Spleen (tissue), 11 donors: ENCODE results near the gene RPTOR. TPM values are rescaled to one million over a fixed set of nuclear protein-coding genes. Genes with fewer than 3 reads are reported as not detected.
"Not testable (repeated sequence)": the region's sequence is repeated elsewhere in the genome, so short reads cannot be mapped to it uniquely, and the experiment has no call there.

ENCODE experiments used
- DNase-seq: peaks from one replicate; pipeline ENCODE4 v3.0.0-alpha.2; 2020
- H3K27ac ChIP-seq, 8 donors: fragments of 200-600 bp; sonication (generic) in 7 of 8; 1 replicate in 4 of 8; 2 replicates in 4 of 8; pipeline versions ENCODE4 v1.5.0 to v1.8.0; 2016 to 2021; ENCODE audit warnings: inconsistent platforms in 4 of 8, mild to moderate bottlenecking in 4 of 8, moderate library complexity in 1 of 8
- H3K27me3 ChIP-seq, 7 donors: fragments of 200-600 bp; sonication (generic) in 6 of 7; replicated peaks in 1 of 7; 1 replicate in 4 of 7; 2 replicates in 3 of 7; pipeline versions ENCODE4 v1.5.0 to v1.8.0; 2016 to 2021; ENCODE audit warnings: inconsistent platforms in 3 of 7, mild to moderate bottlenecking in 1 of 7
- H3K36me3 ChIP-seq, 6 donors: fragments of 200-600 bp; sonication (generic) in 5 of 6; 1 replicate in 4 of 6; 2 replicates in 2 of 6; pipeline versions ENCODE4 v1.5.0 to v1.8.0; 2016 to 2021; ENCODE audit warnings: inconsistent platforms in 2 of 6
- H3K4me1 ChIP-seq, 6 donors: fragments of 200-600 bp; sonication (generic) in 5 of 6; 1 replicate in 3 of 6; 2 replicates in 3 of 6; pipeline versions ENCODE4 v1.5.0 to v1.8.0; 2016 to 2021; ENCODE audit warnings: inconsistent platforms in 3 of 6
- H3K4me3 ChIP-seq, 8 donors: fragments of 200-600 bp; sonication (generic) in 7 of 8; 1 replicate in 4 of 8; 2 replicates in 4 of 8; pipeline versions ENCODE4 v1.5.0 to v1.8.0; 2016 to 2021; ENCODE audit warnings: inconsistent platforms in 4 of 8, mild to moderate bottlenecking in 4 of 8, moderate library complexity in 2 of 8
- H3K9me3 ChIP-seq, 8 donors: fragments of 200-600 bp; sonication (generic) in 7 of 8; 1 replicate in 4 of 8; 2 replicates in 4 of 8; pipeline versions ENCODE4 v1.5.0 to v1.8.0; 2016 to 2021; ENCODE audit warnings: inconsistent platforms in 4 of 8
- CTCF ChIP-seq, 11 experiments: fragments of 200-600 bp in 7 of 11; fragments of 450-650 bp in 4 of 11; sonication (generic) in 4 of 11; IDR thresholded peaks in 8 of 11; conservative IDR thresholded peaks in 3 of 11; 1 replicate in 7 of 11; 2 replicates in 4 of 11; pipeline versions ENCODE4 v1.4.0 to v1.8.0; 2016 to 2021; ENCODE audit warnings: antibody characterized with exemption in 11 of 11, inconsistent platforms in 4 of 11, mild to moderate bottlenecking in 1 of 11
- POLR2A ChIP-seq, 3 donors: fragments of 450-650 bp; IDR thresholded peaks; one replicate each; pipeline ENCODE4 v1.5.1; 2017; ENCODE audit warnings: antibody characterized with exemption in 3 of 3, mild to moderate bottlenecking in 1 of 3
- POLR2AphosphoS5 ChIP-seq, 3 donors: sonication (generic); formaldehyde crosslinking; IDR thresholded peaks; one replicate each; pipeline ENCODE4 v1.5.1; 2017; ENCODE audit warnings: antibody characterized with exemption in 3 of 3
- WGBS, 5 donors: extraction: QIAGEN DNeasy Blood & Tissue Kit in 3 of 5; methylation state at CpG; one replicate each; pipeline versions ENCODE4 v1.1.5 to v1.1.7; 2013 to 2018; 5-methylcytosine and 5-hydroxymethylcytosine counted together
- intact Hi-C: fragments of 100-400 bp; cut with DNase I; formaldehyde crosslinking; loops from one replicate; pipeline ENCODE4 v1.15.0; 2023; ENCODE audit warnings: low total_unique reads
- polyA plus RNA-seq, 3 donors: library from polyadenylated mRNA; stranded (reverse); fragments of 200-250 nt; gene quantifications; one replicate each; pipeline ENCODE4 v1.2.1, GENCODE V29; 2013
- total RNA-seq, 7 donors: library from RNA; depleted of rRNA in 3 of 7; stranded (reverse); fragments of >200 nt in 3 of 7; fragmentation: NEBNext Ultra II Directional in 4 of 7; extraction: Animal tissue kit (Norgen Biotek cat#: 25700) in 4 of 7; gene quantifications; one replicate each; pipeline versions ENCODE4 v1.1.0 to v1.2.1, GENCODE V29; 2016 to 2021
- donor health status: healthy with polysubstance abuse.
- donor health status: DM: no; HTN: no; CAD: no; lungs with moderate emphysema.
- donor health status: DM: no; HTN: no; CAD: no.
- donor health status: Bipolar disorder and iron deficiency.
- donor health status: healthy.
- donor health status: DM: no; HTN: no; CAD: no.
- donor health status: DM: yes; HTN: yes; CAD: no.

Gene RPTOR
- total and polyA plus RNA-seq, 10 donors = 3.1 to 61.2 (median 40.7) TPM

- Histone ChIP-seq H3K4me3 (no peak overlapping the region), H3K9me3 (no peaks in the 10 kb centered on the region), H3K36me3 (peaks cover 0 to 46% (median 0%) of the 10 kb centered on the region in 6 donors), H3K4me1 (peaks cover 8 to 43% (median 24%) of the 10 kb centered on the region in 6 donors), H3K27me3 (no peaks in the 10 kb centered on the region), H3K27ac (no peak overlapping the region)
- WGBS, 5 donors = 80 to 93% (median 90%) methylated on average over 12 of the region's 12 CpGs
- TF ChIP-seq CTCF (IDR thresholded peaks at IDR 0.05 in 8 of 11, conservative IDR thresholded peaks at IDR 0.05 in 3 of 11) = no peak
- DNase-seq = no peak
- intact Hi-C loops = no loop called here
Measured at GRCh38 chr17:80795090-80795580, 250.5 kb downstream of the RPTOR start.

GRCh38 chr17:80795754-80796153 is 251.1 kb downstream of the RPTOR start:
- Histone ChIP-seq H3K9me3 (no peaks in the 10 kb centered on the region), H3K4me3 (no peak overlapping the region), H3K27ac (no peak overlapping the region), H3K27me3 (no peaks in the 10 kb centered on the region), H3K36me3 (peaks cover 0 to 47% (median 0%) of the 10 kb centered on the region in 6 donors), H3K4me1 (peaks cover 5 to 37% (median 19%) of the 10 kb centered on the region in 6 donors)
- TF ChIP-seq POLR2AphosphoS5 (IDR thresholded peaks at IDR 0.05) (peak; percentile 67 to 77 (median 76)), CTCF (IDR thresholded peaks at IDR 0.05 in 8 of 11, conservative IDR thresholded peaks at IDR 0.05 in 3 of 11) (no peak), POLR2A (IDR thresholded peaks at IDR 0.05) (no peak)
- intact Hi-C loops = no loop called here
- peak; percentile 80 for DNase-seq
- 62 to 76% (median 73%) methylated on average over 14 of the region's 14 CpGs for WGBS, 5 donors

DNA sequence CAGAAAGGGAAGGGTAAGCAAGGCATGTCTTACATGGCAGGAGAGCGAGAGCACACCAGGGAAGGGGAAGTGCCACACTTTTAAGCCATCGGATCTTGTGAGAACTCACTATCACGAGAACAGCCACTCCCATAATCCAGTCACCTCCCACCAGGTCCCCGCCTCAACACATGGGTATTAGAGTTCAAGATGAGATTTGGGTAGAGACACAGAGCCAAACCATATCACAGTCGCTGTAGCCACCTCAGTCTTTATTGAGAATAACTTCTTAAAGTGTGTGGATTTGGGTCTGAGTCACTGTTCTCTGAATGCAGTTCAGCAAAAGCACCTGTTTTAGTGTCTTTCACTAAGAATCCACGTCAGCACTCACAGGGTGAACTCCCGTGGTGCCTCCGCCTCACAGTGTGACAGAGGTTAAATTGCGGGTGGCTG is 251.8 kb downstream of the RPTOR start:
- TF ChIP-seq POLR2AphosphoS5 (IDR thresholded peaks at IDR 0.05) = no peak
- no peak for TF ChIP-seq CTCF (IDR thresholded peaks at IDR 0.05 in 8 of 11, conservative IDR thresholded peaks at IDR 0.05 in 3 of 11)
- TF ChIP-seq POLR2A (IDR thresholded peaks at IDR 0.05) = no peak
- H3K4me1 ChIP-seq = peaks cover 5 to 30% (median 15%) of the 10 kb centered on the region in 6 donors
- no peaks in the 10 kb centered on the region for H3K27me3 ChIP-seq
- H3K36me3 ChIP-seq = peaks cover 0 to 47% (median 0%) of the 10 kb centered on the region in 6 donors
- intact Hi-C loops = no loop called here
- WGBS, 5 donors = 79 to 91% (median 87%) methylated on average over 9 of the region's 9 CpGs
- no peaks in the 10 kb centered on the region for H3K9me3 ChIP-seq
- no peak overlapping the region for H3K4me3 ChIP-seq
- no peak for DNase-seq
- H3K27ac ChIP-seq = no peak overlapping the region

DNA sequence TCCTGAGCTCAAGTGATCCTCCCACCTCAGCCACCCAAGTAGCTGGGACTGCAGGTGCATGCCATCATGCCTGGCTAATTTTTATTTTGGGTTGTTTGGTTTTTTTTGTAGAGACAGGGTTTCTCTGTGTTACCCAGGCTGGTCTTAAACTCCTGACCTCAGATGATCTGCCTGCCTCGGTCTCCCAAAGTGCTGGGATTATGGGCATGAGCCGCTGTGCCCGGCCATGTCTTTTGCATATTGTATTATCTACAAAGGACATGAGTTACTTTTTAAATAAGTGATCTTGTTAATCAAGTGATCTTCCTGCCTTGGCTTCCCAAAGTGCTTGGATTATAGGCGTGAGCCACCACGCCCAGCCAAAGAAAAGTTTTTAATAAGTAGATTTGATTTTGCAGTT is 252.6 kb downstream of the RPTOR start:
- intact Hi-C loops, H3K27ac ChIP-seq, DNase-seq, H3K27me3 ChIP-seq, H3K4me3 ChIP-seq, H3K9me3 ChIP-seq: not testable (repeated sequence)
- 96 to 99% (median 97%) methylated on average over 5 of the region's 5 CpGs for WGBS, 5 donors
- H3K36me3 ChIP-seq = peaks cover 0 to 40% (median 0%) of the 10 kb centered on the region in 6 donors
- peaks cover 5 to 22% (median 13%) of the 10 kb centered on the region in 6 donors for H3K4me1 ChIP-seq
